K562 (cell line): ENCODE results near the gene USP27X. TPM values are rescaled to one million over a fixed set of nuclear protein-coding genes. Genes with fewer than 3 reads are reported as not detected.

Source experiments
- ATAC-seq: fragments of 200-7000 bp; cut with Tn5 transposase; 3 replicates; pipeline ENCODE4 v1.9.1; 2020; ENCODE audit warnings: moderate library complexity
- BruUV-seq: library from RNA; stranded (reverse); fragments of 400-500 nt; replicated peaks from 2 replicates; lab custom pipeline; 2021; lab: Mats Ljungman, UMichigan
- CTCF ChIA-PET: fragments of 300-600 bp; formaldehyde crosslinking; extraction: SDS; loops from one replicate; lab custom pipeline; 2021; ENCODE audit warnings: low intra/inter-chr PET ratio; lab: Yijun Ruan, JAX
- POLR2A ChIA-PET: fragments of 300-600, 350-650 bp; sonication (Branson Sonifier 250); formaldehyde crosslinking; extraction: SDS; loops from one replicate; lab custom pipeline; 2021; ENCODE audit warnings: antibody characterized with exemption, inconsistent platforms; lab: Yijun Ruan, JAX
- DNase-seq, 4 experiments: peaks; one replicate each; pipeline versions ENCODE4 v3.0.0 to v3.0.0-alpha.2; 2011 to 2018; ENCODE audit warnings: low spot score in 3 of 4, mixed read lengths in 3 of 4; ENCODE audit errors: extremely low read depth in 1 of 4
- FAIRE-seq: peaks from 2 replicates; lab custom pipeline; 2011; peaks lifted over from hg19 to GRCh38; lab: Jason Lieb, UNC
- H2AFZ ChIP-seq: 2 replicates; pipeline ENCODE4 v1.6.0; 2011; ENCODE audit warnings: low read depth, low read length, control low read depth, inconsistent platforms
- H3K27ac ChIP-seq: fragments of 200-600 bp; 3 replicates; pipeline ENCODE4 v1.8.0; 2011; ENCODE audit warnings: low read depth, mild to moderate bottlenecking, control low read depth, inconsistent platforms, low read length, moderate library complexity, mixed read lengths; ENCODE audit errors: extremely low read depth
- H3K27me3 ChIP-seq, 2 experiments: fragments of 300-600 bp in 1 of 2; 2 replicates in 1 of 2; 3 replicates in 1 of 2; pipeline versions ENCODE4 v1.6.0 to v1.8.0; 2011; ENCODE audit warnings: inconsistent platforms in 2 of 2, low read length in 2 of 2, mild to moderate bottlenecking in 1 of 2, mixed read lengths in 1 of 2, moderate library complexity in 1 of 2; ENCODE audit not compliant: control insufficient read depth in 2 of 2, insufficient read depth in 2 of 2
- H3K36me3 ChIP-seq: fragments of 300-600 bp; 3 replicates; pipeline ENCODE4 v1.8.0; 2011; ENCODE audit warnings: mild to moderate bottlenecking, low read length, inconsistent platforms; ENCODE audit not compliant: control insufficient read depth, insufficient read depth
- H3K4me1 ChIP-seq, 2 experiments: fragments of 200-600 bp in 1 of 2; replicated peaks in 1 of 2; 2 replicates in 1 of 2; 3 replicates in 1 of 2; pipeline versions ENCODE4 v1.5.1 to v1.8.0; 2011; ENCODE audit warnings: inconsistent platforms in 2 of 2, low read length in 2 of 2, mild to moderate bottlenecking in 1 of 2, mixed read lengths in 1 of 2, moderate library complexity in 1 of 2; ENCODE audit not compliant: control insufficient read depth in 2 of 2, insufficient read depth in 2 of 2
- H3K4me2 ChIP-seq: 2 replicates; pipeline ENCODE4 v1.6.1; 2011; ENCODE audit warnings: low read length, control low read depth, inconsistent platforms, mixed read lengths; ENCODE audit not compliant: insufficient read depth
- H3K4me3 ChIP-seq: fragments of 200-600 bp; sonication (generic), shearing (Covaris generic); 2 replicates; pipeline ENCODE4 v1.5.1; 2016; ENCODE audit warnings: control low read depth, inconsistent platforms
- H3K79me2 ChIP-seq: fragments of 200-600 bp; 3 replicates; pipeline ENCODE4 v1.8.0; 2011; ENCODE audit warnings: low read length, inconsistent platforms; ENCODE audit not compliant: control insufficient read depth, insufficient read depth
- H3K9ac ChIP-seq, 2 experiments: 2 replicates each; pipeline versions ENCODE4 v1.6.0 to v1.6.1; 2011; ENCODE audit warnings: low read depth in 2 of 2, low read length in 2 of 2, control low read depth in 1 of 2, inconsistent platforms in 1 of 2, mild to moderate bottlenecking in 1 of 2, mixed read lengths in 1 of 2; ENCODE audit not compliant: insufficient read depth in 1 of 2
- H3K9me1 ChIP-seq: one replicate; pipeline ENCODE4 v1.6.0; 2011; ENCODE audit warnings: inconsistent platforms, mild to moderate bottlenecking, low read length, moderate library complexity; ENCODE audit not compliant: control insufficient read depth, insufficient read depth
- H3K9me3 ChIP-seq: replicated peaks from 2 replicates; pipeline ENCODE4 v1.5.1; 2011; ENCODE audit warnings: low read depth, low read length, inconsistent platforms; ENCODE audit not compliant: control insufficient read depth, insufficient read depth
- H4K20me1 ChIP-seq: replicated peaks from 2 replicates; pipeline ENCODE4 v1.6.1; 2011; ENCODE audit warnings: low read length, inconsistent platforms, mixed read lengths; ENCODE audit not compliant: control insufficient read depth, insufficient read depth
- ATF7 ChIP-seq: fragments of 450-650 bp; IDR thresholded peaks from 2 replicates; pipeline ENCODE4 v1.7.1; 2014; ENCODE audit warnings: mild to moderate bottlenecking, moderate library complexity
- HDGF ChIP-seq: fragments of 450-650 bp; IDR thresholded peaks from 2 replicates; pipeline ENCODE4 v1.6.1; 2016
- TEAD1 ChIP-seq, 2 experiments: fragments of 450-650 bp in 1 of 2; sonication (generic) in 1 of 2; formaldehyde crosslinking; IDR thresholded peaks; 2 replicates each; pipeline versions ENCODE4 v1.4.0 to v1.8.0; 2020 to 2022; ENCODE audit warnings: mild to moderate bottlenecking in 2 of 2, missing genetic modification reagents in 1 of 2
- XRCC4 ChIP-seq: IDR thresholded peaks from one replicate; pipeline ENCODE4 v1.6.1; 2011; ENCODE audit not compliant: insufficient read depth, insufficient read length; ENCODE audit errors: extremely low read depth
- ZNF274 ChIP-seq: IDR thresholded peaks from 2 replicates; pipeline ENCODE4 v1.6.1; 2011; ENCODE audit warnings: low read depth, mild to moderate bottlenecking, low read length, moderate library complexity, borderline replicate concordance
- ZNF695 ChIP-seq: fragments of 450-650 bp; formaldehyde crosslinking; IDR thresholded peaks from 2 replicates; pipeline ENCODE4 v1.4.0; 2020; ENCODE audit warnings: mild to moderate bottlenecking, moderate library complexity
- WGBS: fragments of 100-300 bp; shearing (Covaris generic); methylation state at CpG from one replicate; pipeline ENCODE4 v1.1.6; 2016; ENCODE audit warnings: low coverage, mixed read lengths; ENCODE audit not compliant: insufficient coverage; ENCODE audit errors: missing lambda C conversion rate; 5-methylcytosine and 5-hydroxymethylcytosine counted together
- in situ Hi-C: fragments of 300-500 bp; cut with MboI; formaldehyde crosslinking; loops from 4 replicates; pipeline ENCODE4 v1.15.0; 2018; ENCODE audit warnings: inconsistent platforms, mixed read lengths
- intact Hi-C: fragments of 100-400 bp; cut with micrococcal nuclease; formaldehyde crosslinking; loops from 2 replicates; pipeline ENCODE4 v1.14.2; 2022
- polyA plus RNA-seq, 8 experiments: library from polyadenylated mRNA; depleted of rRNA in 4 of 8; stranded (reverse) in 5 of 8; unstranded in 3 of 8; fragments of >200 nt; fragmentation: Nextera tagmentation in 2 of 8; fragmentation: Illumina TruSeq in 1 of 8; extraction: Ambion mirVana in 2 of 8; extraction: Trizol in 1 of 8; gene quantifications; 2 replicates each; pipeline versions ENCODE4 v1.2.1 to v1.2.3, GENCODE V29; 2011 to 2014; ENCODE audit warnings: inconsistent platforms in 1 of 8, missing spikeins in 1 of 8
- total RNA-seq, 7 experiments: library from RNA; depleted of rRNA in 6 of 7; stranded (reverse); fragments of >200 nt in 6 of 7; fragmentation: Illumina TruSeq in 2 of 7; extraction: Trizol in 2 of 7; gene quantifications; 2 replicates each; pipeline versions ENCODE4 v1.2.1 to v1.2.3, GENCODE V29; 2011 to 2021; ENCODE audit warnings: low replicate concordance in 1 of 7
- TF ChIP-seq, protein P1 (sequence below), 2 experiments: IDR thresholded peaks in 1 of 2; conservative IDR thresholded peaks in 1 of 2; 2 replicates each; pipeline ENCODE4 v1.6.1; 2016; ENCODE audit warnings: low read depth in 2 of 2, mild to moderate bottlenecking in 1 of 2, missing compliant biosample characterization in 1 of 2, missing genetic modification characterization in 1 of 2, moderate library complexity in 1 of 2
- TF ChIP-seq, protein P2 (sequence below): fragments of 450-650 bp; formaldehyde crosslinking; IDR thresholded peaks from 2 replicates; pipeline ENCODE4 v1.4.0; 2020; ENCODE audit warnings: mild to moderate bottlenecking, moderate library complexity

Gene USP27X
- total and polyA plus RNA-seq, 9 of the 15 experiments (the other 6 are each of a cell fraction or from before 2014, with no cell fraction given) = 0.15 to 4.7 (median 1.6) TPM

DNA sequence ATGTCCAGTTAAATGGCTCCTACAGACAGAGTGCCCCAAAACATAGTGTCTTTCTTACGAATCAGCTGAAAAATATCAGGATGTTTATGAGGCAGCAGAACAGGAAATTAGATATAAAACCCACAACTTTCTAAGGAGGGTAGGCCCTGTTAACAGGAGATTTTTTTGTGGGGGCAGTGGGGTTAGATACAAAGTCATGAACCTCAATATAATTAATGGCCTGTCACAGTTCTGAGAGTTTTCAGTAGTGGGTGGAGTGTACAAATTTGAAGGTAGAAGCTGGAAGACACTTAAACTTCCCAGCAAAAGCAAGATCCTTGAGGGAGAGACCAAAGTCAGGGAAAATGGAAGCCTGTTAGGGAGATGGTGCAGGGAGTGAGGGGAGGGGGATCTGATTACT, 32.8 kb upstream of the USP27X start (continued):
- TF ChIP-seq ZNF695 (no peak), ATF7 (no peak), TEAD1 (CRISPR knock-in tag; IDR thresholded peaks at IDR 0.05) (no peak), HDGF (no peak)
- TF ChIP-seq, protein P1, sequence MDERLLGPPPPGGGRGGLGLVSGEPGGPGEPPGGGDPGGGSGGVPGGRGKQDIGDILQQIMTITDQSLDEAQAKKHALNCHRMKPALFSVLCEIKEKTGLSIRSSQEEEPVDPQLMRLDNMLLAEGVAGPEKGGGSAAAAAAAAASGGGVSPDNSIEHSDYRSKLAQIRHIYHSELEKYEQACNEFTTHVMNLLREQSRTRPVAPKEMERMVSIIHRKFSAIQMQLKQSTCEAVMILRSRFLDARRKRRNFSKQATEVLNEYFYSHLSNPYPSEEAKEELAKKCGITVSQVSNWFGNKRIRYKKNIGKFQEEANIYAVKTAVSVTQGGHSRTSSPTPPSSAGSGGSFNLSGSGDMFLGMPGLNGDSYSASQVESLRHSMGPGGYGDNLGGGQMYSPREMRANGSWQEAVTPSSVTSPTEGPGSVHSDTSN (CRISPR knock-in tag; IDR thresholded peaks at IDR 0.05; ENCODE audit: low read depth) = no peak
- TF ChIP-seq, protein P1 (tag; conservative IDR thresholded peaks at IDR 0.05; ENCODE audit: low read depth) = peak; percentile 59
- TF ChIP-seq, protein P2, sequence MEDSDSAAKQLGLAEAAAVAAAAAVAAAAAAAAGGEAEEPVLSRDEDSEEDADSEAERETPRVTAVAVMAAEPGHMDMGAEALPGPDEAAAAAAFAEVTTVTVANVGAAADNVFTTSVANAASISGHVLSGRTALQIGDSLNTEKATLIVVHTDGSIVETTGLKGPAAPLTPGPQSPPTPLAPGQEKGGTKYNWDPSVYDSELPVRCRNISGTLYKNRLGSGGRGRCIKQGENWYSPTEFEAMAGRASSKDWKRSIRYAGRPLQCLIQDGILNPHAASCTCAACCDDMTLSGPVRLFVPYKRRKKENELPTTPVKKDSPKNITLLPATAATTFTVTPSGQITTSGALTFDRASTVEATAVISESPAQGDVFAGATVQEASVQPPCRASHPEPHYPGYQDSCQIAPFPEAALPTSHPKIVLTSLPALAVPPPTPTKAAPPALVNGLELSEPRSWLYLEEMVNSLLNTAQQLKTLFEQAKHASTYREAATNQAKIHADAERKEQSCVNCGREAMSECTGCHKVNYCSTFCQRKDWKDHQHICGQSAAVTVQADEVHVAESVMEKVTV (CRISPR knock-in tag) = no peak

DNA sequence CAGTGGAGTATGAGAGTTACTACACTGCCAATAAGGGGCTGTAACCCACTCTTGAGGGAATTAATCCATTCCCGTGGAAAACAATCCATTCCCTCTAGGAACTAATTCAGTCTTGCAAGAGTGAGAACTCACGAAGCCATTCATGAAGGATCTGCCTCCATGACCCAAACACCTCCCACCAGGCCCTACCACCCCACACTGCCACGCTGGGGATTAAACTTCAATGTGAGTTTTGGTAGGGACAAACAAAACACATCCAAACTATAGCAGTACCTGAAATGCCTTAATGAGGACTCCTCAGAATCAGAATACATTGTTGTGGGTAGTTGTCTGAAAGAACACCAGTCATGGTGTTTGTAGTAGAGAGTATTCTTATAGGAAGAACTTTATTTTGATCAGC, 31.0 kb upstream of the USP27X start:
- in situ Hi-C loops (no loop called here), intact Hi-C loops (no loop called here)
- H3K9ac ChIP-seq = no peak overlapping the region
- peaks cover 0 to 8% of the 10 kb centered on the region in 2 experiments; a peak in 2 of 5 replicates for H3K4me1 ChIP-seq
- TF ChIP-seq ZNF274 (peak; percentile 67), XRCC4 (no peak)
- H3K36me3 ChIP-seq = no peaks in the 10 kb centered on the region
- ChIA-PET CTCF (no interaction called here), POLR2A (no interaction called here)
- H3K27me3 ChIP-seq = no peaks in the 10 kb centered on the region
- H3K4me2 ChIP-seq = no peak overlapping the region
- DNase-seq = no peak
- H3K9me3 ChIP-seq = no peaks in the 10 kb centered on the region
- no peaks in the 10 kb centered on the region for H4K20me1 ChIP-seq
- FAIRE-seq = no peak
- no TSS peak for BruUV-seq
- no peak for ATAC-seq
- WGBS = 38% methylated on average over 3 of the region's 3 CpGs
- H2AFZ ChIP-seq = 0 out of 2 replicates have a peak overlapping the region, but pooled peaks have one; percentile 24
- H3K4me3 ChIP-seq = no peak overlapping the region
- no peaks in the 10 kb centered on the region for H3K9me1 ChIP-seq
- no peaks in the 10 kb centered on the region for H3K79me2 ChIP-seq
- H3K27ac ChIP-seq = no peak overlapping the region
